HG03139 (cell line): ENCODE results near the gene TAF13.
A peak's percentile ranks its signal among the peaks of the same experiment; 100 is the strongest.
"Not testable (repeated sequence)": the region's sequence is repeated elsewhere in the genome, so short reads cannot be mapped to it uniquely, and the experiment has no call there.

Experiments used
- ATAC-seq: cut with Tn5 transposase; IDR thresholded peaks from one replicate; pipeline ENCODE4 v1.9.1; 2021; ENCODE audit not compliant: unreplicated experiment

TAF13 gene

DNA sequence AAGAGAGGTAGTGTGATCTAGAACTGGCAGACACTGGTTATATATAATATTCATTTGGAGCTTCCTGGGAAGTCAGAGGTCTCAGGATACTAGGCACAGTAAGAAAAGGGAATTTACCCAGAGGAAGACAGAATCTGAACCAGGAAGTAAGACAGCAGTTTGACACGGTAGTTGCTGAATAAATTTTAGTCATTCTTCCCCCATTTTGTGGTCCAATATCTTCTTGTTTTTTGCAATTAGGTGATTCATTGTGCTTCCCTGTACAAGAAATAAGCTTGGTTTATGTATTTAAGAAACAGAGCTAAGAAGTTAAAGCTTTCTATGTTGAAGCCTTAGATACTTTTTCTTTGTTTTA is 16.0 kb upstream of the TAF13 start:
- no peak for ATAC-seq

DNA sequence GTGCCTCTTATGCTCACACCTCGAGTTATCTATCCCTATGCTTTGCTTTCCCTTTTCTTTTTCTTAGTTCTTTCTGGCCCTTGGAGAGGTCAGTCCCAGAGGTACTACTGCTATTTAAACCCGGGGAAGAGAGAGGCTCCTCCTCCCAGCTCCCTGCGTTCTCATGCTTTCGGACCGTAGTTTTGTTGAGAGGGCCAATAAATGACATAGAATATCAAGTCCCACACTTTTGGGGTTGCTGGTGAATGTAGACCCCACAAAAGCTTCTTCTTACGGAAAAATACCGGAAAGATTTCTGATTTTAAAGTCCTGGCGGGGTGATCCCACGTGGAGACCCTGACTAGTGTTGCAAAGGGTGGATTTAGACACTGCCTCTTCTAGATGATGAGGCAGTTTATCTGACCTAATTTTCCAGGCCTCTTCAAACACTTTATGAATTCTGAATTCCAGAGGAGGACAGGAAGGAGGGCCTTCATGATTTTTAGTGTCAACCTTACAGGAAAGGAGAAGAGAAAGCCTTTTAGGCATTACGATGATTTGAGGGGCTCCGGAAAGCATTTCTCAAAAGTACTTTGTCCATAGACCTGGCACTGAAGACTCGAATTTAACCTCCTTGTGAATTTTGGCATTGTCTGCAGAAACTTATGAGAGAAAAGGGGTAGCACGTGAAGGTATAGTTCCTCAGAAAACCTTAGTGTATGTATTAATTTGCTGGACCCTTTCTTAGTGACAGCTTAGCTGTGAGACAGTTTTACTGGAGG is 15.5 kb upstream of the TAF13 start:
- peak; percentile 36 for ATAC-seq

DNA sequence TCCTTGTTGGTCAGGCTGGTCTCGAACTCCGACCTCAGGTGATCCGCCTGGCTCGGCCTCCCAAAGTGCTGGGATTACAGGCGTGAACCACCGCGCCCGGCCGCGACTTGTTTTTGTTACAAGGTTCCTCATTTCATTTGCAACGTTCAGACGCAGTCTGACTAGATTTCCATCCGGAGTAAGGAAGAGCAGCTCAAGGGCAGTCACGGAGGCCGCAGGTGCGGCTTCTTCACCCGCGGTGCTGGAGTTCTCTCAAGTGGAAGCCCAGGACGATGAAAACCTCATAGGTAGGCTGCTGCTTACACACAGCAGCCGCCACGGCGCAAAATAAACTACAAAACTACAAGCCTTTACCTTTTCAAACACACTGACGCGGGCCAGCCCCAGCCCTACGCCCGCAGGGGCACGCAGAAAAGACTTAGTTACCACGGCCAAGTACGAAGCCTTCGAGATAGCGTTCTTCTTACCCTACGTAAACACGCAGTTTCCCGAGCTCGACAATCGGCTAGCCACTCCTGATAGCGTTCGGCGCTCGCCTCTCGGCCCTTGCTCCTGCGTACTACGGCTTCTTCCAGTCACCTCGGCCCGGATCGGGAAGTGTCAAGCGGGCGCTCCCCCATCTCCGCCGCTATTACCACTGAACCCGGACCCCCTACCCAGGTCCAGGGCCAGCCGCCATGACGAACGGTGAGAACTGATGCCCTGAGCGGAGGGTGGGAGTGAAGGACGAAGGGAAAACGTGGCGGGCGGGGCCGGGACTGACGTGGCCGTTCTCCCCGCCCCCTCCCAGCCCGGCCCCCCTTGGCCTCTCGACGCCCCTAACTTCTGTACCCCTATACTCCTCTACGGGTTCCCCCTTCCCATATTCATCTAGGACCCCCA is 14.6 kb upstream of the TAF13 start, which contains the start of gene TMEM167B:
Gene TMEM167B (plus strand): TSS at position 569 of the 882 bp plus-strand sequence. CDS start 109 bp downstream, at position 678.
- peak; percentile 82 for ATAC-seq

DNA sequence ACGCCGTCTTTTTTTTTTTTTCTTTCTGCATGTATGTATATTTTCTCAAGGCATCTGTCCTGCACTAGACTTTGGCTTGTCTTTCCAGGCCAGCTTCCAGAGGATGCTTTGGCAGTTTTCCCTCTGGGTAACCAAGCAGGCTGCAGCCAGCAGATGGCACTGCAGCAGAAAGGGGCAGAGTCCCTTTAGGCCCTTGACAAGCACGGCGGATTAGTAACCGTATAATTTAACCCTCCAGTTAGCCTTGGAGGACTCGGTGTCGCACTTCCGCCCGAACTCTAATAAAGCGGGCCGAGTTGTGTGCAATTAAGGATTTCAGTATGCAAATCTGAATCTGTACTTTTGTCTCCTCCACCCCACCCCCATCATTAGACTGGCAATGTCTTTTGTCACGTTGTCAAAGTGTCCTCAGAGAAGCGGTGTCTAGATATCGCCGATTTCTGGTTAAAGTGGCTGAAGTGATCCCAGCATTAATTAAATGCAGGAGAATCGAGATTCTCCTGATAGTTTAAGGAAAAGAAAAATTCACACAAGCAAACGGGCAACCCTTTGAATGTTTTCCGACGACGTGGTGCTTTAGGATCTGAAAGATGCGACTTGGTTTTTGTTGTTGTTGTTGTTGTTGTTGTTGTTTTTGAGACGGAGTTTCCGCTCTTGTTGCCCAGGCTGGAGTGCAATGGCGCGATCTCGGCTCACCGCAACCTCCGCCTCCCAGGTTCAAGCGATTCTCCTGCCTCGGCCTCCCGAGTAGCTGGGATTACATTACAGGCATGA is 13.6 kb upstream of the TAF13 start:
- no peak for ATAC-seq

DNA sequence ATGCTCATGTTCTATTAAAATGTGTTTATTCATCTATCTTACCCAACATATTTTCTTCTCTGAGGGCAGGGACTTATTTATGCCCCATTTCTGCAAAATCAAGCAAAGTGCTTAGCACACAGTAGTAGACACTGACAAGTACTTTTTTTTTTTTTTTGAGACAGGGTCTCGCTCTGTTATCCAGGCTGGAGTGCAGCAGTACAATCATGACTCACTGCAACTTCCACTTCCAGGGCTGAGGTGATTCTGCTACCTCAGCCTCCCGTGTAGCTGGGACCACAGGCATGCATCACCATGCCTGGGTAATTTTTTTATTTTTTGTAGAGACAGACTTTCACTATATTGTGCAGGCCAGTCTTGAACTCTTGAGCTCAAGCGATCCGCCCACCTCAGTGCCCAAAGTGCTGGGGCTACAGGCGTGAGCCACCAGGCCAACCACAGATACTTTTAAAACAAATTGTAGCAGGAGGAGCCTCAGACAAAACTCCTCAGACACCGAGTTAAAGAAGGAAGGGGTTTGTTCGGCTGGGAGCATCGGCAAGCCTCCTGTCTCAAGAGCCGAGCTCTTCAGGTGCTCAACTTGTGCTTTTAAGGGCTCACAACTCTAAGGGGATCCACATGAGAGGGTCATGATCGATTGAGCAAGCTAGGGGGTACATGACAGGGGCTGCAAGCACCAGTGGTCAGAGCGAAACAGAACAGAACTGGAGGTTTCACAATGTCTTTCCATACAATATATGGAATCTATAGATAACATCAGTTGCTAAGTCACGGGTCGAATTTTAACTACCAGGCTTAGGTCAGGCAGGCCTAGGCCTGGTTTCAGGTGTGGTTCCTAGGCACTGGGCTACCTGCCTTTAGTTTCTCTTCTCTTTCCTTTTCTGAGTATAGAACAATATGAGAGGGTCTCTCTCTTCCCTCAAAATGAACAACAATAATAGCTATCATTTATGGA is 9.0 kb upstream of the TAF13 start:
- no peak for ATAC-seq

DNA sequence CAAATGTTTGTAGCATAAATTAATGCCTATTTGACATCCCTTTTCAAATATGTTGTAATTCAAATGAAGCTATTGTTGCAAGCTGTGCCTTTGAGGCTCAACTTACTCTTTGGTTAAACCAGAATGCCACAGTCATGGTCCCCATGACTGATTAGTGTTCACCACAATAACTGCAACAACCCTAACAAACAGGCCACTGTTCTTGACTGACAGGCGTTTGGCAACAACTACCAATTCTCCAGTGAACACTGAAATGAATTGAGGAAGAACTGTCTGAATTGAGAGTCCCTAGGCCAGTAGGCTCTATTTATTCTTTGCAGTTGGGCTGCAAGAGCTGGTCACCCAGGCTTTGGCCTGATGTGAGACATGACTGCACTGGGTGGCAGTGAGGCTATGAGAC is 8.1 kb upstream of the TAF13 start:
- no peak for ATAC-seq

DNA sequence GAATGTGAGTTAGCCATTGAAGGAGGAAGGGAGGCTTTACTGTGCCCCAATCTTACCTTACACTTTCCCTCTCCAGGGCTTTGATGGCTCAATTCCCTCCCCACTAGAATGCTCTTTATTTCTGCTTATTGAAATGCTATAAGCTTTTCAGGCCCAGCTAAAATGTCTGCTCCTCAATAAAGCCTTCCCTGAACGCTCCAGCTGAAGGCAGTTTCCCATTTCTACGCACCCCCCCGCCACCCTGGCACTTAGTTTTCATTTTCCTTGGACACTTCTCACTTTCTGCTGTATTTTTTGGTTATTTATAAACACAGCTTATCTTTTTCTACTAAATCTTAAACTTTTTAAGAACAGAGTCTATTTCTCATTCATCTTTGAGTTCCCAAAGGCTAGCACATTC is 7.7 kb upstream of the TAF13 start:
- no peak for ATAC-seq

DNA sequence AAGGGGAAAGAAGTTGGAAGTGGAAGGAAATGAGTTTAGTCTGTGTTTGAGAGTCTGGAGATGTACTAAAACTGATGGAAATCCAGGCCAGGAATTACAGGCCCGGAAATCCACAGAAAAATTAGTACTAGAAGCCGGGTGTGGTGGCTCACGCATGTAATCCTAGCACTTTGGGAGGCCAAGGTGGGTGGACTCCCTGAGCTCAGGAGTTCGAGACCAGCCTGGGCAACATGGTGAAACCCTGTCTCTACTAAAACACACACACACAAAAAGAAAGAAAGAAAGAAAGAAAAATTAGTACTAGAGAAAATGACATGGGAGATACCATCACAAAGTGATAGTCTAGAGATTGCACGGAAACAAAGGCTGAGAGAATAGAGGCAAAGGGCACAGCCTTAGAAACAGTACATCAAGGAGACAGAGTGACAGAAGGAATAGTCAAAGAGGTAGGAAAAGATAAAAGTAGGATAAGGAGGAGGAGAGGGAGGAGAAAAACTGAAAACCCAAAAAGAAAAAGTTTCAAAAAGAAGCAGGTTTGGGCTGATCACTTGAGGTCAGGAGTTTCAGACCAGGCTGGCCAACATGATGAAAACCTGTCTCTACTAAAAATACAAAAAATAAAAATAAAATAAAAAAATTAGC is 4.8 kb upstream of the TAF13 start:
- ATAC-seq = no peak

DNA sequence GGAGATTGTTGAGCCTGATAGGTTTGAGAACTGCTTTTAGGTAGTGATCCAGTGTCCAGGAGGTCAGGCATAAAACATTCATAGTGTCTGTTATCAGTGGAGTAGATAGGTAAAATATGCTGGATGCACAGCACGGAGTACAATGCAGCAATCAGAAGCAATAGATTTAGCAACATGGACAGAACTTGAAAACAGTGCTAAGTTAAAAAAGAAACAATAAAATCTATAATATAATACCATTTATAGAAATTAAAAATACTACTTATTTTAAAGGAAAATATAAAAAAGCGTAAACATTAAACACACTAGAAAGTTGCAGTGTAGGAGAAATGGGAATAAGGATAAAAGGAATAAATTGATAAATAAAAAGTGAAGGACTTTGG is 3.4 kb upstream of the TAF13 start:
- ATAC-seq = no peak

DNA sequence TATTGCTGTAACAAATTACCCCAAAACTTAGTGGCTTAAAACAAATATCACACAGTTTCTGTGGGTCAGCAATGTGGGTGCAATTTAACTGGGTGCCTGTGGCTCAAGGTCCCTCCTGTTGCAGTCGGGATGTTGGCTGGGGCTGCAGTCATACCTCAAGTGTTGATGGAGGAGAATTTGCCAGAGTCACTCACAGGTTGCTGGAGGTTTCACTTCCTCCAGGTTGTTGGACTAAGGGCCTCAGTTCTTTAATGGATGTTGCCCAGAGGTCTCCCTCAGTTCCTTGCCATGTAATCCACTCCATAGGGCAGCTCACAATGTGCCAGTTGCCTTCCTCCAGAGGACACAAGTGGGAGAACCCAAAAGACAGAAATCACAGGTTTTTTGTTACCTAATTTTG is 2.5 kb upstream of the TAF13 start:
- no peak for ATAC-seq

DNA sequence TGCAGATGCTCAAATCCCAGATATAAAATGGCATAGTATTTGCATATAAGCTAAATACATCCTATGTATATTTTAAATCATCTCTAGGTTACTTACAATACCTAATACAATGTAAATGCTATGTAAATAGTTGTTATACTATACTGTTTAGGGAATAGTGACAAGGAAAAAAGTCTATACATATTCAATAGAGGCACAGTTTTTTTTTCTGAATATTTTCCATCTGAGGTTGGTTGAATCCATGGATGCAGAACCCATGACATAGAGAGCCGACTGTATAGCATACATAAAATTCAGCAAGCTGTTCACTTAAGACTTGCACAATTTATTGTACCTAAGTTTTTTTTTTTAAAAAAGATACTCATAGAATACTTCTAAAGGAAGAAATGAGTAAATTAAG is 6.5 kb downstream of the TAF13 start:
- no peak for ATAC-seq

DNA sequence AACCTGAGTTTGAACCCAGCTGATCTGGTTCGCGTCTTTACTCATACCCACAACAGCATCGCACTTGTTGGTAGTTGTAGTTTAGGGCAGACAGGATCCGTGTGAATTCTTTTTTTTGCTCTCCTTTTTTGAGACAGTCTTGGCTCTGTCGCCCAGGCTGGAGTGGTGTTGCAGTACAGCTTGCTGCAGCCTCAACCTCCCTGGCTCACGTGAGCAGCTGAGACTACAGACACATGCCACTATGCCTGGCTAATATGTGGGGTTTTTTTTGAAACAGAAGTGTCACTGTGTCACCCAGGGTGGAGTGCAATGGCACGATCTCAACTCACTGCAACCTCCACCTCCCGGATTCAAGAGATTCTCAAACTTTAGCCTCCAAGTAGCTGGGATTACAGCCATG is 7.9 kb downstream of the TAF13 start:
- ATAC-seq = no peak

DNA sequence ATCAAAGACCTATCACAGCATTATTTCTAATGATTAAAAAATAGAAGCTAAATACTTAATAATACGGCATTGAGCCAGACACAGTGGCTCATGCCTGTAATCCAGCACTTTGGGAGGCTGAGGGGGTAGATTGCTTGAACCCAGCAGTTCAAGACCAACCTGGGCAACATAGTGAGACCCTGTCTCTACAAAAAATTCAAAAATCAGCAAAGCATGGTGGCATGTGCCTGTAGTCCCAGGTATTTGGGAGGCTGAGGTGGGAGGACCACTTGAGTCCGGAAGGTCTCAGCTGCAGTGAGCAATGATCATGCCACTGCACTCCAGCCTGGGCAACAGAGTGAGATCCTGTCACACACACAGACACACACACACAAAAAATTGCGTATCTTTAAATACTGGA is 10.7 kb downstream of the TAF13 start:
- no peak for ATAC-seq

DNA sequence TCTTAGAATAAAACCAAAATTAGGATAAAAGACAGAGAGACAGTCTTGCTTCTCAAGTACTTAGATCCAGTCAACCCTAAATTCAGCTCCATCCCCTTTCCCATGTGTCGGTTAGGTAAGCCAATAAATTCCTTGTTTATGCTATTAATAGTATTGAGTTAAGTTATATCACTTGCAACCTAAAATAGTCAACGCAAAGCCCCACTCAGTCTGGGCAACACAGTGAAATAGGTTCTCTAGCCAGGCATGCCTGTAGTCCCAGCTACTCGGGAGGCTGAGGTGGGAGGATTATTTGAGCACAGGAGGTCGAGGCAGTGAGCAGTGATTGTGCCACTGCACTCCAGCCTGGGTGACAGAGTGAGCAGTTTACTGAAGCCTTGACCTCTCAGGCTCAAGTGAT is 14.6 kb downstream of the TAF13 start:
- ATAC-seq = no peak

DNA sequence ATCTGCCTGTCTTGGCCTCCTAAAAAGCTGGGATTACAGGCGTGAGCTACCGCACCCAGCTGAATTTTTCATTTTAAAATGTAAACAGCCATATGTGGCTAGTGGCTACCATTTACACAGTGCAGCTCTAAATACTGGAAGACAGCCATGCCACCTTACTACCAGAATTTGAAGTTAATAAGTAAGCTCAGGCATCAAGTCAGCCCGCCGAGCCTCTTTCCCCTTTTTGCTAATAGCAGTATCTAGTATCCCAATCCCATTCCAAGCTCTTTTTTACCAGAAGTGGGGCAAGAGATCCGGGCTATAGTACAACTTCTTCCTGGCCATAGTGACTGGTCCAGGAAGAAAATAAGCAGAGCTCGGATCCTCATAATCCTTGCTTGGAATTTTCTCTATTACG is 15.1 kb downstream of the TAF13 start:
- ATAC-seq = no peak

DNA sequence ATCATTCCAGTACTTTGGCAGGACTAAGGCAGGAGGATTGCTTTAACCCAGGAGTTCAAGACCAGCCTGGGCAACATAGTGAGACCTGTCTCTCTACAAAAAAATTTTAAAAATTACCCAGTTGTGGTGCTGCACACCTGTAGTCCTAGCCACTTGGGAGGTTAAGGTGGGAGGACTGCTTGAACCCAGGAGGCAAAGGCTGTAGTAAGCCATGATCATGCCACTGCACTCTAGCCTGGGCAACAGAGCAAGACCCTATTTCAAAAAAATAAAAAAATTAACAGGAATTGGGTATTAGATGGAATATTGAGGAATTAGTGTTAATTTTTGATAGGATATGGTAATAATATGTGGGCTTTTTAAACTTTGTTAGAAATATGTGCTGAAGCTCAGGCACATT is 16.8 kb downstream of the TAF13 start:
- no peak for ATAC-seq

DNA sequence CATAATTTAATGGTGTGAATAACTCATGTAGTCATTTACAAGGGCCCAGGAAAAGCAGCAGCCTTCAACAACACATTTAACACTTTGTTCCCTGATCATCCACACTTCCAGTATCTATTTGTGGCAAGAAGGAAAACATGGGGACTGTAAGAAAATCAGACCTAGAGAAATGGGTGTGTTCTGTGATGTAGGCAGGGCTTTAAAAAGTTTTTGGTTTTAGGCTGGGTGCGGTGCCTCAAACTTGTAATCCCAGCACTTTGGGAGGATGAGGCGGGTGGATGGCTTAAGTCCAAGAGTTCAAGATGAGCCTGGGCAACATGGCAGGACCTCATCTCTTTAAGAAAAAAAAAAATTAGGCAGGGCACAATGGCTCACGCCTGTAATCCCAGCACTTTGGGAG is 19.7 kb downstream of the TAF13 start:
- ATAC-seq = no peak

DNA sequence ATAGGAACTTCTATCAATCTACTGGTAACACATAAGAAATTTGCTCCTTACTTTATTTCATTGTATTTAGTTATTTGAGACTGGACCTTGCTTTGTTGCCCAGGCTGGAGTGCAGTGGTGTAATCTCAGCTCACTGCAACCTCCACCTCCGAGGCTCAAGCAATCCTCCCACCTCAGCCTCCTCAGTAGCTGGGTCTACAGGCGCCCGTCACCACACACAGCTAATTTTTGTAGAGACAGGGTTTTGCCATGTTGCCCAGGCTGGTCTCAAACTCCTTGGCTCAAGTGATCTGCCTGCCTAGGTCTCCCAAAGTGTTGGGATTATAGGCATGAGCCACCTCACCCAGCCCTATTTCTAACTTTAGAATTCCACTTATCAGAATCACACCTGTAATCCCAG is 23.7 kb downstream of the TAF13 start:
- ATAC-seq = not testable (repeated sequence)

DNA sequence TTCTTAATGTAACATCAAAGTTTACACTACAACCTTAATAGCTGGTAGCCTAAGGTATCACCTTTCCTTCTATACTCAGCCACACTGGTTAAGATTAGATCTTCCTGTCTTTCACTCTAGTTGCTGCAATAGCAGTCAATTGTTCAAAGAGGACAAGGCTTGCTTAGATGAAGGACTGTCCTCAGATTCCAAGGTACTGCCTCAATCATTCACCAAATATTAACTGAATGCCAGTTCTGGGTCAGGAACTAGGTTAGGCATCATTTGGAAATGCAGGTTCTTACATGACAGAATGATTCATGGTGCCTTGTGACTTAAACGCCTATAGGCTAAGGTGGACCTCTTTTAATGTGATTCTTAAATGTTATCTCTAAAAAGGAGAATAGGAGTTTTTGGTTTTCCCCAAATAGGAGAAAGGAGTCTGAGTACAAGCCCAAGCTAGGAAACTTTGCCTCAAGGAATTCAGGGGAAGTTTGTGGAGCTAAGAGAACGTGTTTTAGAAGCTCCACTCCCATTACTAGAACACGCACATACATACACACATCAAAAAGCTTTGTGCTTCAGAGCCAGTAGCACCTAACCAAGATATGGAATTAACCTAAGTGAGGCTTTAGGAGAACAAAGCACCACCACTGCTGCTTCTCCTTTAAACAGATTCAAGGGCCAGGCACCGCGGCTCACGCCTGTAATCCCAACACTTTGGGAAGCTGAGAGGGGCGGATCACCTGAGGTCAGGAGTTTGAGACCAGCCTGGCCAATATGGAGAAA is 25.4 kb downstream of the TAF13 start:
- no peak for ATAC-seq
